ENCODE data around the gene LRIT3.

Gene LRIT3

GRCh38 chr4:109913596-109914241 lies 65.8 kb downstream of the LRIT3 start:
- TF ChIP-seq FOXM1 (IDR thresholded peaks at IDR 0.05; ENCODE audit: borderline replicate concordance, low read depth): no peak
- no peak for TF ChIP-seq YY1 (IDR thresholded peaks at IDR 0.05; ENCODE audit: low read depth)

DNA sequence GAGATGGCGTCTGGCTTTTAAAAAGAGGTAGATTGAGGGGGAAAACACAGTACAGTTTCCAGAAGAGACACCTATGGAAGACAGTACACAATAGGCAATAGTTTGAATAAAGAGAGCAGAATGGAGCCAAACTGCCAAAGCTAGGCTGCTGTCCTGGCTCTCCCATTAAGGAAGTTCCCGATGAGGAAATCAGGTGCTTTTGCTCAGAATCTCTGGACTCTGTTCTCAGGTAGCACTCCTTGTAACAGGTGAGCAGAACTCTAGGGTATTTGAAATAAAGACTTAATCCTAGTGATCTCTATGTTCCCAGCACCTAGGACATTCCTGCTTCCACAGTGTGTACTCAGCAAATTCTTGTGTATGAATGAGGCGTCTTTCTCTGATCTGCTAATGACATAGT lies 66.4 kb downstream of the LRIT3 start:
- TF ChIP-seq TAF1 (IDR thresholded peaks at IDR 0.05; ENCODE audit: low read depth): no peak
- no peak for TF ChIP-seq USF1 (IDR thresholded peaks at IDR 0.05)
- TF ChIP-seq EGR1 (IDR thresholded peaks at IDR 0.05): no peak
- TF ChIP-seq NFIC (IDR thresholded peaks at IDR 0.05): no peak
- no peak for TF ChIP-seq ZBTB7A (IDR thresholded peaks at IDR 0.05; ENCODE audit: low read depth)
- TF ChIP-seq TEAD4 (IDR thresholded peaks at IDR 0.05): no peak
- no peak for TF ChIP-seq YY1 (IDR thresholded peaks at IDR 0.05; ENCODE audit: low read depth)
- no peak for TF ChIP-seq EP300 (IDR thresholded peaks at IDR 0.05; ENCODE audit: borderline replicate concordance)
- TF ChIP-seq TCF12 (IDR thresholded peaks at IDR 0.05; ENCODE audit: low read depth): no peak
- TF ChIP-seq REST (IDR thresholded peaks at IDR 0.05; ENCODE audit: low read depth): no peak
- TF ChIP-seq, protein P1, sequence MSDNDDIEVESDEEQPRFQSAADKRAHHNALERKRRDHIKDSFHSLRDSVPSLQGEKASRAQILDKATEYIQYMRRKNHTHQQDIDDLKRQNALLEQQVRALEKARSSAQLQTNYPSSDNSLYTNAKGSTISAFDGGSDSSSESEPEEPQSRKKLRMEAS (IDR thresholded peaks at IDR 0.05): no peak
- TF ChIP-seq CREB1 (IDR thresholded peaks at IDR 0.05; ENCODE audit: low read depth): no peak
- TF ChIP-seq RAD21 (IDR thresholded peaks at IDR 0.05; ENCODE audit: low read depth): no peak

GRCh38 chr4:109915385-109916026 lies 67.6 kb downstream of the LRIT3 start:
- TF ChIP-seq TEAD4 (IDR thresholded peaks at IDR 0.05) (no peak), EP300 (IDR thresholded peaks at IDR 0.05; ENCODE audit: borderline replicate concordance) (no peak), TCF12 (IDR thresholded peaks at IDR 0.05; ENCODE audit: low read depth) (no peak), CEBPB (IDR thresholded peaks at IDR 0.05) (no peak), RAD21 (IDR thresholded peaks at IDR 0.05; ENCODE audit: low read depth) (no peak), ZBTB7A (IDR thresholded peaks at IDR 0.05; ENCODE audit: low read depth) (no peak), NFIC (IDR thresholded peaks at IDR 0.05) (no peak), FOXM1 (IDR thresholded peaks at IDR 0.05; ENCODE audit: borderline replicate concordance, low read depth) (no peak), REST (IDR thresholded peaks at IDR 0.05; ENCODE audit: low read depth) (no peak), YY1 (IDR thresholded peaks at IDR 0.05; ENCODE audit: low read depth) (no peak), EGR1 (IDR thresholded peaks at IDR 0.05) (no peak), CREB1 (IDR thresholded peaks at IDR 0.05; ENCODE audit: low read depth) (no peak), USF1 (IDR thresholded peaks at IDR 0.05) (no peak), TAF1 (IDR thresholded peaks at IDR 0.05; ENCODE audit: low read depth) (no peak)
- TF ChIP-seq, protein P1 (IDR thresholded peaks at IDR 0.05): no peak

GRCh38 chr4:109916027-109916409 lies 68.1 kb downstream of the LRIT3 start:
- TF ChIP-seq CREB1 (IDR thresholded peaks at IDR 0.05; ENCODE audit: low read depth): no peak
- no peak for TF ChIP-seq TEAD4 (IDR thresholded peaks at IDR 0.05)
- TF ChIP-seq FOXM1 (IDR thresholded peaks at IDR 0.05; ENCODE audit: borderline replicate concordance, low read depth): no peak
- TF ChIP-seq NFIC (IDR thresholded peaks at IDR 0.05): no peak
- no peak for TF ChIP-seq TCF12 (IDR thresholded peaks at IDR 0.05; ENCODE audit: low read depth)
- TF ChIP-seq CEBPB (IDR thresholded peaks at IDR 0.05): no peak
- no peak for TF ChIP-seq EGR1 (IDR thresholded peaks at IDR 0.05)
- TF ChIP-seq EP300 (IDR thresholded peaks at IDR 0.05; ENCODE audit: borderline replicate concordance): no peak
- no peak for TF ChIP-seq YY1 (IDR thresholded peaks at IDR 0.05; ENCODE audit: low read depth)
- TF ChIP-seq ZBTB7A (IDR thresholded peaks at IDR 0.05; ENCODE audit: low read depth): no peak
- no peak; the same call in 1 of the 2 replicates for TF ChIP-seq REST (IDR thresholded peaks at IDR 0.05; ENCODE audit: low read depth)
- TF ChIP-seq RAD21 (IDR thresholded peaks at IDR 0.05; ENCODE audit: low read depth): no peak
